Stimulated activated memory B cell treated with anti-CD40 and anti-IgM and Interleukin-4, amounts not matched to agents 10 μg/mL and 1 μg/mL and 100 μg/mL, for 72 hours (primary cell): ENCODE data around the gene KCNJ13.
A peak's percentile ranks its signal among the peaks of the same experiment; 100 is the strongest.
"Not testable (repeated sequence)": the region's sequence is repeated elsewhere in the genome, so short reads cannot be mapped to it uniquely, and the experiment has no call there.

Experiments
- ATAC-seq: fragments of 150-1000 bp; cut with Tn5 transposase; 2 replicates; pipeline ENCODE4 v1.10.0; 2021
- H3K27ac Mint-ChIP-seq: one replicate; pipeline ENCODE4 v1.8.0; 2022; ENCODE audit warnings: mild to moderate bottlenecking, mixed read lengths
- H3K27me3 Mint-ChIP-seq: one replicate; pipeline ENCODE4 v1.8.0; 2022; ENCODE audit warnings: mixed read lengths
- H3K36me3 Mint-ChIP-seq: one replicate; pipeline ENCODE4 v1.8.0; 2022; ENCODE audit warnings: mixed read lengths
- H3K4me1 Mint-ChIP-seq: one replicate; pipeline ENCODE4 v1.8.0; 2022; ENCODE audit warnings: mixed read lengths
- H3K4me3 Mint-ChIP-seq: one replicate; pipeline ENCODE4 v1.8.0; 2022; ENCODE audit warnings: mild to moderate bottlenecking, moderate library complexity, mixed read lengths
- H3K9me3 Mint-ChIP-seq: one replicate; pipeline ENCODE4 v1.8.0; 2022; ENCODE audit warnings: mixed read lengths

The KCNJ13 gene

DNA sequence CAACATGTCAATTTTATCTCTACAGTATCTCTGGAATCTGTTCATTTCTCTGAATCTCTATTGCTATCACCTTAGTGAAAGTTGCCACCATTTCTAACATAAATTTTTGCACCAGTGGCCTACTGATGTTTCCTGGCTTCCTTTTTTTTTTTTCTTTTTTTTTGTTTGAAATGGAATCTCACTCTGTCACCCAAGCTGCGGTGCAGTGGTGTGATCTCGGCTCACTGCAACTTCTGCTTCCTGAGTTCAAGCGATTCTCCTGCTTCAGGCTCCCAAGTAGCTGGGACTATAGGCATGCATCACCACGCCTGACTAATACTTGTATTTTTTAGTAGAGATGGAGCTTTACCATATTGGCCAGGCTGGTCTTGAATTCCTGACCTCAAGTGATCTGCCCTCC, 35.1 kb downstream of the KCNJ13 start:
- H3K9me3 Mint-ChIP-seq, result no peaks in the 10 kb centered on the region
- no peak overlapping the region for H3K4me3 Mint-ChIP-seq
- H3K27ac Mint-ChIP-seq, result no peak overlapping the region
- peaks cover 36% of the 10 kb centered on the region for H3K36me3 Mint-ChIP-seq
- no peaks in the 10 kb centered on the region for H3K27me3 Mint-ChIP-seq
- no peak for ATAC-seq
- peaks cover 6% of the 10 kb centered on the region for H3K4me1 Mint-ChIP-seq

DNA sequence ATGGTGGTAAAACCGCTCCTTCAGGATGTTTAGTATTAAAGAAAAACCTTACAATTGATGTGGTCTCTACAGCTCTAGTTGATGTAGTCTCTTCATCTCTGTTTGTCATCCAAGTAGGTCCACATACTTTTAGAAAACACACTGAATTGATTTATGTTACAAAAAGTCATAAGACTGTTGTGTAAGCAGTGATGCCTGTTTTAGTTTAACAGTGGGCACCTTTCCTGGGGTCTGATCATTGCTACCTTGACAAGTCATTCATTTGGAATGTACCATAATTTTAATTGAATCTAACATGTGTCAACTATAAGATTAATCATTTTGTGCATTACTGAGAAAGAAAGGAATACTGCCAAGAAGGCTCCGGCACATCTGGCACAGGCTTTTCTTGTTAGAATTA, 44.9 kb downstream of the KCNJ13 start:
- Mint-ChIP-seq H3K36me3 (peaks cover 36% of the 10 kb centered on the region), H3K4me1 (peaks cover 8% of the 10 kb centered on the region), H3K9me3 (no peaks in the 10 kb centered on the region), H3K27ac (no peak overlapping the region), H3K27me3 (no peaks in the 10 kb centered on the region), H3K4me3 (no peak overlapping the region)
- ATAC-seq, result no peak

DNA sequence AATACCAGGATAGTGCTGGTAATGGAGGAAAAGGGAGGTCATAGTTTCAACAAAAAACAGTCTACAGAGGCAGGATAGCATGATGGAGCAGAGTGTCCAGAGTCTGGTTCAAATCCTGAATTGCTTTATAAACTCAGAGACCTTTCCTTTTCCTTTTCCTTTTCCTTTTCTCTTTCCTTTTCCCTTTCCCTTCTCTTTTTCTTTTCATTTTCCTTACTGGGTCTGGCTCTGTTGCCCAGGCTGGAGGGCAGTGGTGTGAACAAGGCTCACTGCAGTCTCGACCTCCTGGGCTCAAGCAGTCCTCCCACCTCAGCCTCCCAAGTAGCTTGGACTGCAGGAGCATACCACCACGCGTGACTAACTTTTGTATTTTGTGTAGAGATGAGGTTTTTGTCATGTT, 47.6 kb downstream of the KCNJ13 start:
- no peak for ATAC-seq
- Mint-ChIP-seq H3K9me3 (no peaks in the 10 kb centered on the region), H3K27me3 (no peaks in the 10 kb centered on the region), H3K4me1 (peaks cover 14% of the 10 kb centered on the region), H3K27ac (no peak overlapping the region), H3K36me3 (peaks cover 48% of the 10 kb centered on the region), H3K4me3 (no peak overlapping the region)

DNA sequence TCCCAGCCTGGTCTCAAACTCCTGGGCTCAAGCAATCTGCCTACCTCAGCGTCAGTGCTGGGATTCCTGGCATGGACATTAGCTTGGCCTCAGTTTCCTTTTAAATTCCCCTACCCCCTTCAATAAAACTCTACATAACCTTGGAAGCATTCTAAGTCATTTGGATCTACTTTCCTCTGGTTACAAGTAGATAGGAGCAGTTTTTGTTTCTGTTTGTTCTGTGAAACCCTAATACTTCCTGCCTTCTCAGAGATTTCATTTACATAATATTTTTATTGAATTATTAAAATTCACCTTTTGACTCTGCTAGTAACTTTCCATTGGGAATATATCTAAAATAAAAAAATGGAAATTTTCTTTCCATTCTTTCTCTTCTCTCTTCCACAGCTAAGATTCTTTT, 53.3 kb downstream of the KCNJ13 start:
- Mint-ChIP-seq H3K9me3 (no peaks in the 10 kb centered on the region), H3K36me3 (peaks cover 65% of the 10 kb centered on the region), H3K4me1 (peaks cover 40% of the 10 kb centered on the region), H3K27ac (no peak overlapping the region), H3K27me3 (no peaks in the 10 kb centered on the region), H3K4me3 (no peak overlapping the region)
- no peak for ATAC-seq

DNA sequence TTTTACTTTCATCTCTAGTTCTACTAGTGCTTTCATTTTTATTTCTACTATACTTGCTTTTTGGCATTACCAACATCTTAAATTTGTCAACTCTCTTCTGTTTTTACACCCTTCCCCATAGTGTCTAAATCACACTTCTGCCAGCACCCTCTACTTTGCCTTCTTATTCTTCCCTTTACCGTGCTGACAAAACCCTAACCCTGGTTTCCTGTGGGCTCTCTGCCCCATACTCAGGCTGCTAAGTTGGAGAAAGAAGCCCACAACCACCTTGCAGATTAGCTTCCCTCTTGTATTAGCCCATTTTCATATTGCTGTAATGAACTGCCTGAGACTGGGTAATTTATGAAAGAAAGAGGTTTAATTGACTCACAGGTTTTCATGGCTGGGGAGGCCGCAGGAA, 54.5 kb downstream of the KCNJ13 start:
- H3K9me3 Mint-ChIP-seq, result no peaks in the 10 kb centered on the region
- H3K27ac Mint-ChIP-seq, result peak overlapping the region; percentile 1
- no peak overlapping the region for H3K4me3 Mint-ChIP-seq

DNA sequence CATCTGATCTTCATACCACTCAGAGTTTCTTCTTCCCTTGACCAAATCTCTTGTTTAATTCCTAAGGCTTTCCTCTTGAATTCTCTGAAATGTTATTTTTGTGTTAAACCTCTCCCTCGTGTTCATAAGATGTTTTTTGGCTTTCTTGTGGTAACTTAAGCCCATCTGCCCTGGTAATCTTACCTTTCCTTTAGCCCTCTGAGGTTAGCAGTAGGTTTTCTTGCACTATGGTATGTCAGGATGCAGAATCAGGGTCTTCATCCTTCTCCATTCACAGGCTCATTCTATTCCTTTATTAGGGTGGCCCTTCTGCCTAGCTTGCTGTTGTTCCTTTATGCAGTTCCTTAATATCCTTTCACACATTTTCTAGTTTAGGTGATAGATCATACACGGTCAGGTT, 55.1 kb downstream of the KCNJ13 start:
- no peak overlapping the region for H3K27ac Mint-ChIP-seq
- no peak overlapping the region for H3K4me3 Mint-ChIP-seq
- H3K27me3 Mint-ChIP-seq, result no peaks in the 10 kb centered on the region
- no peak for ATAC-seq
- no peaks in the 10 kb centered on the region for H3K9me3 Mint-ChIP-seq
- H3K36me3 Mint-ChIP-seq, result peaks cover 72% of the 10 kb centered on the region
- peaks cover 41% of the 10 kb centered on the region for H3K4me1 Mint-ChIP-seq

More for the DNA sequence above, 54.5 kb downstream of the KCNJ13 start:
- ATAC-seq, result no peak
- Mint-ChIP-seq H3K36me3 (peaks cover 66% of the 10 kb centered on the region), H3K4me1 (peaks cover 41% of the 10 kb centered on the region), H3K27me3 (no peaks in the 10 kb centered on the region)

DNA sequence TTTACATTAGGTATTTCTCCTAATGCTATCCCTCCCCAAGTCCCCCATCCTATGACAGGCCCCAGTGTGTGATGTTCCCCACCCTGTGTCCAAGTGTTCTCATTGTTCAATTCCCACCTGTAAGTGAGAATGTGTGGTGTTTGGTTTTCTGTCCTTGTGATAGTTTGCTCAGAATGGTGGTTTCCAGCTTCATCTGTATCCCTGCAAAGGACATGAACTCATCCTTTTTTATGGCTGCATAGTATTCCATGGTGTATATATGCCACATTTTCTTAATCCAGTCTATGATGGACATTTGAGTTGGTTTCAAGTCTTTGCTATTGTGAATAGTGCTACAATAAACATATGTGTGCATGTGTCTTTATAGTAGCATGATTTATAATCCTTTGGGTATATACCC, 56.3 kb downstream of the KCNJ13 start:
- not testable (repeated sequence) for H3K4me3 Mint-ChIP-seq, H3K27ac Mint-ChIP-seq, H3K9me3 Mint-ChIP-seq, H3K27me3 Mint-ChIP-seq, ATAC-seq
- H3K4me1 Mint-ChIP-seq, result peaks cover 45% of the 10 kb centered on the region
- H3K36me3 Mint-ChIP-seq, result peaks cover 67% of the 10 kb centered on the region
